ENCODE results near the gene F7. TPM values are rescaled to one million over a fixed set of nuclear protein-coding genes. Genes with fewer than 3 reads are reported as not detected.

F7 gene
- total and polyA plus RNA-seq, 2 of the 4 experiments (the other 2 are of a cell fraction) = under 0.01 to 0.07 TPM

DNA sequence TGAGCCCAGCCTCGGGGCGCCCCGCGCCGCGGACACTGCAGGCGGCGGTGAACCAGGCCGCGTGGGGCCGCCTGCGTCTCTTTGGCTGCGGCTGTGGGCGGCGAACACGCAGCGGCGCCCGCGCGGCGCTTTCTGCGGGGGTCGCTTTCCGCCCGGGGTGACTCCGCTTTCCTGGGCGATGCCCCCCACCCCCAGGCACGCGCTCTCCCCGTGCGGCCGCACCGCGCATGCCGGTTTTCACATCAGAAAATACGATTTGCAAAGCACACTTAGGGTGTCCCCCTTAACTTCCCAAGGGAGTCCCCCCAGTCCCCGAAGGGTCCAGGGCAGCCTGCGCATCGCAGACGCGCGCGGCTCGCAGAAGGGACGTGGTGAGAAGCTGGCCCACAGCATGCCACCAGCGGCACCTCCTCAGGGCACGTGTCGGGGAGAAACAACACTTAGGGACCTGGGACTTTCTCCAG is 5.3 kb downstream of the F7 start:
- Histone ChIP-seq H2BK15ac (ENCODE audit: low read depth, low read length) (no peak overlapping the region), H3K27ac (ENCODE audit: insufficient read depth, low read length) (no peak overlapping the region), H3K14ac (replicated peaks; ENCODE audit: low read depth, low read length) (no peak overlapping the region), H4K8ac (ENCODE audit: low read depth in 2 of 2, low read length in 2 of 2) (peak overlapping the region in 1 of 2 experiments; percentile 33; a peak in 1 of 4 replicates), H2AK9ac (replicated peaks; ENCODE audit: low read depth, low read length, poor library complexity) (no peak overlapping the region), H3K56ac (ENCODE audit: extremely low read depth, insufficient read depth, low read length) (no peak overlapping the region), H2BK20ac (ENCODE audit: low read depth, low read length) (no peak overlapping the region), H2BK120ac (ENCODE audit: low read depth, low read length) (no peak overlapping the region), H3K9ac (ENCODE audit: low read depth, low read length) (no peak overlapping the region), H4K91ac (ENCODE audit: insufficient read depth, low read depth, low read length) (no peak overlapping the region), H2AFZ (replicated peaks; ENCODE audit: low read length, poor library complexity) (peak overlapping the region; percentile 86), H4K5ac (ENCODE audit: low read depth, low read length) (no peak overlapping the region), H3K18ac (ENCODE audit: low read depth, low read length) (no peak overlapping the region), H3K9me3 (ENCODE audit: control insufficient read depth, insufficient read depth, low read length) (peaks cover 8% of the 10 kb centered on the region; the same call in 1 of the 2 replicates), H3K9me1 (ENCODE audit: insufficient read depth, low read length) (no peaks in the 10 kb centered on the region), H3K4ac (ENCODE audit: low read depth, low read length) (no peak overlapping the region), H2BK5ac (ENCODE audit: low read depth, low read length, poor library complexity, severe bottlenecking) (no peak overlapping the region), H2AK5ac (ENCODE audit: low read depth, low read length) (no peak overlapping the region), H4K20me1 (ENCODE audit: insufficient read depth, low read length) (no peaks in the 10 kb centered on the region), H3K36me3 (ENCODE audit: control insufficient read depth, insufficient read depth, low read length) (no peaks in the 10 kb centered on the region), H3K23ac (ENCODE audit: low read depth, low read length) (no peak overlapping the region), H3K4me2 (ENCODE audit: low read depth, low read length) (peak overlapping the region; percentile 57), H3K4me3 (ENCODE audit: insufficient read depth, low read depth, low read length) (peak overlapping the region; percentile 42), H3K27me3 (ENCODE audit: control insufficient read depth, insufficient read depth, low read length) (peaks cover 32% of the 10 kb centered on the region), H3K79me1 (ENCODE audit: low read depth in 1 of 2, low read length in 2 of 2) (no peaks in the 10 kb centered on the region), H3K4me1 (ENCODE audit: control insufficient read depth, insufficient read depth, low read length) (0 out of 2 replicates have a peak, but pooled peaks cover 2% of the 10 kb centered on the region)
- POLR2A ChIA-PET (ENCODE audit: unreplicated experiment) = no interaction called here
- CTCF ChIA-PET = no interaction called here
- BruUV-seq (replicated peaks) = no TSS peak
- intact Hi-C loops (cut with micrococcal nuclease) (no loop called here), dilution Hi-C loops (cut with HindIII; ENCODE audit: low sequenced_read_pairs, unreplicated experiment) (no loop called here), in situ Hi-C loops (cut with MboI; ENCODE audit: low sequenced_read_pairs) (no loop called here)
- TF ChIP-seq CHD1 (IDR thresholded peaks at IDR 0.05; ENCODE audit: low read depth, low read length) (no peak), MAZ (IDR thresholded peaks at IDR 0.05; ENCODE audit: borderline replicate concordance, low read depth, low read length) (no peak), MAFK (IDR thresholded peaks at IDR 0.05; ENCODE audit: low read depth, low read length) (no peak), RFX5 (IDR thresholded peaks at IDR 0.05; ENCODE audit: low read depth, low read length) (no peak), NFE2L2 (IDR thresholded peaks at IDR 0.05; ENCODE audit: low read depth, low read length) (no peak), BHLHE40 (IDR thresholded peaks at IDR 0.05; ENCODE audit: low read depth, low read length) (no peak), CEBPB (IDR thresholded peaks at IDR 0.05; ENCODE audit: low read depth, low read length) (no peak), FOS (IDR thresholded peaks at IDR 0.05; ENCODE audit: low read depth, low read length) (no peak), RCOR1 (IDR thresholded peaks at IDR 0.05; ENCODE audit: insufficient replicate concordance, low read length) (no peak), RAD21 (IDR thresholded peaks at IDR 0.05; ENCODE audit: low read length) (no peak), POLR2A (IDR thresholded peaks at IDR 0.05; ENCODE audit: low read depth, low read length) (no peak), SMC3 (IDR thresholded peaks at IDR 0.05; ENCODE audit: low read depth, low read length) (no peak)
- TF ChIP-seq, protein P1, sequence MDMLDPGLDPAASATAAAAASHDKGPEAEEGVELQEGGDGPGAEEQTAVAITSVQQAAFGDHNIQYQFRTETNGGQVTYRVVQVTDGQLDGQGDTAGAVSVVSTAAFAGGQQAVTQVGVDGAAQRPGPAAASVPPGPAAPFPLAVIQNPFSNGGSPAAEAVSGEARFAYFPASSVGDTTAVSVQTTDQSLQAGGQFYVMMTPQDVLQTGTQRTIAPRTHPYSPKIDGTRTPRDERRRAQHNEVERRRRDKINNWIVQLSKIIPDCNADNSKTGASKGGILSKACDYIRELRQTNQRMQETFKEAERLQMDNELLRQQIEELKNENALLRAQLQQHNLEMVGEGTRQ (IDR thresholded peaks at IDR 0.05; ENCODE audit: low read depth, low read length) = no peak
- TF ChIP-seq, protein P2, sequence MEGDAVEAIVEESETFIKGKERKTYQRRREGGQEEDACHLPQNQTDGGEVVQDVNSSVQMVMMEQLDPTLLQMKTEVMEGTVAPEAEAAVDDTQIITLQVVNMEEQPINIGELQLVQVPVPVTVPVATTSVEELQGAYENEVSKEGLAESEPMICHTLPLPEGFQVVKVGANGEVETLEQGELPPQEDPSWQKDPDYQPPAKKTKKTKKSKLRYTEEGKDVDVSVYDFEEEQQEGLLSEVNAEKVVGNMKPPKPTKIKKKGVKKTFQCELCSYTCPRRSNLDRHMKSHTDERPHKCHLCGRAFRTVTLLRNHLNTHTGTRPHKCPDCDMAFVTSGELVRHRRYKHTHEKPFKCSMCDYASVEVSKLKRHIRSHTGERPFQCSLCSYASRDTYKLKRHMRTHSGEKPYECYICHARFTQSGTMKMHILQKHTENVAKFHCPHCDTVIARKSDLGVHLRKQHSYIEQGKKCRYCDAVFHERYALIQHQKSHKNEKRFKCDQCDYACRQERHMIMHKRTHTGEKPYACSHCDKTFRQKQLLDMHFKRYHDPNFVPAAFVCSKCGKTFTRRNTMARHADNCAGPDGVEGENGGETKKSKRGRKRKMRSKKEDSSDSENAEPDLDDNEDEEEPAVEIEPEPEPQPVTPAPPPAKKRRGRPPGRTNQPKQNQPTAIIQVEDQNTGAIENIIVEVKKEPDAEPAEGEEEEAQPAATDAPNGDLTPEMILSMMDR (conservative IDR thresholded peaks at IDR 0.05; ENCODE audit: low read depth, low read length) = no peak
- DNase-seq (no peak), ATAC-seq (ENCODE audit: low read depth) (no peak; the same call in 1 of the 2 replicates)
- 25% methylated on average over 36 of the region's 49 CpGs; no CpG with 5 or more reads in 1 of the 2 experiments for WGBS, 2 experiments (ENCODE audit: extremely low coverage in 2 of 2, insufficient read length in 1 of 2)
